GM19395 (cell line): ENCODE results near the gene KLK4.
"Not testable (repeated sequence)": the region's sequence is repeated elsewhere in the genome, so short reads cannot be mapped to it uniquely, and the experiment has no call there.

Experiments used
- ATAC-seq: cut with Tn5 transposase; IDR thresholded peaks from one replicate; pipeline ENCODE4 v1.9.1; 2021; ENCODE audit warnings: mild to moderate bottlenecking, moderate library complexity; ENCODE audit not compliant: unreplicated experiment

The KLK4 gene

DNA sequence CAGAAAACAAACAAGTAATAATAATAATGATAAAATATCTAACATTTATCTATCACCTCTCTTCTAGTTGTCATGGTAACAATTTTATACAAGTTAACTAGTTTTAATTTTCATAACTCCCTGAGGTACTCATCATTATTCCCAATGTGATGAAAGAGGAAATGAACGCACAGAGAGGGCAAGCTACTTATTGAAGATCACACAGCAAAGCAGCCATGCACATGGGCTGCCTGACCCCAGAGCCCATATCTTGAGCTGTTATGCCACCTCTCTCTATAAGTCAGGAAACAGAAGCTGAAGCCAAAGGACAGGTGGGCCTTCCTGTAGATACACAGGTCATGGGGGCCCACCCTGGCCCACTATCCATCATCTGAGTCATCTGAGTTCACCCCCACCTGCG is 4.9 kb upstream of the KLK4 start:
- ATAC-seq = no peak

DNA sequence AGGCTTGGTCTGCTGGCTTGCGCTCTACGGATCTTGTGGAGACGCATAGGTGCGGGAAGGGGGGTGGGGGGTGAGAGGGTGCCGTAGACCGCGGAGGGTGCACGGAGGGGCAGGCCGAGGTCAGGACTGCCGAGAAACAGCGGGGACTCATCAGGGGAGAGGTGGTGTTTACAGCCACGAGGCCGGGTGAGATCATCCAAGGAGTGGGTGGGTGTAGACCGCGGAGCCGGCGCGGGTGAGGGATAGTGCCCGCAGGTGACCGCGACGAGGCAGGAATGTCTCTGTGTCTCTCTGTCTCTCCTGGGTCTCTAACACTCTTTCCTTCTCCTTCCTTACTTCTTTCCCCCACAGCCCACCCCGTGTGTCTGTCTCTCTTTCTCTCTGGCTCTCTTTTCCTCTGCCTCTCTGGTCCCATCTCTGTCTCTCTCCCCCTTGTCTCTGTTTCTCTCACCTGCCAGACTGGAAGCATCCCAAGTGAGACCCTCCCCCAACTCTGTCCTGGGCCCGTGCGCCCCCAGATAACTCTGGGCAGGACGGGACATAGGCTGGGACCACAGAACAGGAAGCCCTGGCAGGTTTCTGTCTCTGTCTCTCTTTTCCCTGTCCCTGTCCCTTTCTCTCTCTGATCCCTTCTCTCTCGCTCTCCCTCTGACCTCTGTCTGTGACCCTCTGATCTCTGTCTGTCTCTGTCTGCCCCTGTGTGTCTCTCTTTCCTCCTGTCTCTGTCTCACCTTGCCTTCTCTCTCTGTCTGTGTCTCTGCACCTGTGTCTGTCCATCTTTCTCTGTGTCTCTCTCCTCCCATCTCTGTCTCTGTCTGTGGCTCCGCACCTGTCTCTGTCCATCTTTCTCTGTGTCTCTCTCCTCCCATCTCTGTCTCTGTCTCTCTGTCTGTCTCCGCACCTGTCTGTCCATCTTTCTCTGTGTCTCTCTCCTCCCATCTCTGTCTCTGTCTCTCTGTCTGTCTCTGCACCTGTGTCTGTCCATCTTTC is 1.8 kb upstream of the KLK4 start:
- ATAC-seq = no peak

DNA sequence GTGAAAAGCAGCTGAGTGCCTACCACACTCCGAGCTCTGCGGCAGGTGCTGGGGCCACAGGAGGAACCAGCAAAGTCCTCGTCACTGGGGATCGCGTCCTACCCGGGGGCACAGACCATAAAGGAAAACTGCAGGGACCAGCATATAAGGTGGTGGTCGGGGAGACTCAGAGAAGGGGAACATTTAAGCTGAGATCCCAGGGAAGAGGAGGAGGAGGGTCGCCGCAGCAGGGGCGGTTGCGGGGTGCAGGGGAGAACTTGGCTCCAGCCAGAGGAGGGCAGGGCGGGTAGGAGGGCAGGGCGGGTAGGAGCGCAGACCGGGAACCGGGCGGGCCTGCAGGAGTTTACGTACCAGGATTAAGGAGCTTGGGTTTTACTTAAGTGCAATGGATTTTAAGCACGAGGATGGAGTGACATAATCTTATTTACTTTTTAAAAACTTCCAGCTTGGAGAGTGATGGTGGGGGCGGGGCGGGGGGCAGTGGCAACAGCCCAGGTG is 956 bp upstream of the KLK4 start:
- no peak for ATAC-seq

DNA sequence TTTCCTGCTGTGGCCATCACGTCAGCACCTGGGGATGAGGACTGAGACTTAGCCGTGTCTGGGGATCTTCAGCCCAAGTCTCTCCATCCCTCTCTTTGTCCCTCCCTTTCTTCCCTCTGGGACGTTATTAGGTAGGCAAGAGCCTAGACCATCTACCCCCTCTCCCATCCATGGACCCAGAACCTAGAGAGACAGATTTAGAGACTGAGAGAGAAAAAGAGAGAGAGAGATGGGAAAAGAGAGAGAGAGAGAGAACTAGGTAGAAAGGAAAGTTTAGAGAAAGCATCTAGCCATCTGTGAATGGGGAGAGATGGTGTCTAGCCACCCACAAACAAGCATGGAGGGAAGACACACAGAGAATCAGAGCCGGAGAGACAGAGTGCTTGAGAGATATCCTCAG is 473 bp downstream of the KLK4 start:
- ATAC-seq = no peak

DNA sequence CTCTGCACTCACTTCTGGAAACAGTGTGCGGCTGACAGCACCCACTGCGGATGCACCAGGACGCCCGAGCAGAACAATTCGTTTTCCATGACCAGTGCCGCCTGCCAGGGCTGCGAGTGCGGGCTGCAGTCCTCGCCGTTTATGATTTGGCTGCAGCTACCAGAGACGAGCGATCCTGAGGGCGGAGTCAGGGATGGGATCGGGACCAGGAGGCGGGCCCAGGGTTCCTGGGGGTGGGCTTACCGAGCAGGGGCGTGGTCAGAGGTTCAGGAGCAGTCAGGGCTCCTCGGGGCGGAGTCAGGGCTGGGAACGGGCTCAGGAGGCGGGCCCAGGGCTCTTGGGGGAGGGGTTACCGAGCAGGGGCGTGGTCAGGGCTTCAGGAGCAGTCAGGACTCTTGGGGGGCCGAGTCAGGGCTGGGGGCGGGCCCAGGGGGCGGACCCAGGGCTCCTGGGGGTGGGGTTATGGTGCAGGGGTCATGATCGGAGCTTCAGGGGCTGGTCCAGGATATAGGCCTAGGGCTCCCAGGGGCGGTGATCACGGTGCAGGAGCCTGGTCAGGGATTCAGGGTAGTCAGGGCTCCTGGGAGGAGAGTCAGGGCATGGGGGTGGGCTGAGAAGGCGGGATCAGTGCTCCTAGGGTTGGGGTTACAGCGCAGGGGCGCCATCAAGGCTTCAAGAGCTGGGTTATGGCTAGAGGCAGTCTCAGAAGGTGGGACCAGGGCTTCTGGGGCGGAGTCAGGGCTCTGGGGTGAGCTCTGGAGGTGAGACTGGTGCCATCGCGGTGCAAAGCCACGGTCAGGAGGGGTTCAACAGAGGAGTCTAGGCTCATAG is 1.7 kb downstream of the KLK4 start:
- no peak for ATAC-seq

DNA sequence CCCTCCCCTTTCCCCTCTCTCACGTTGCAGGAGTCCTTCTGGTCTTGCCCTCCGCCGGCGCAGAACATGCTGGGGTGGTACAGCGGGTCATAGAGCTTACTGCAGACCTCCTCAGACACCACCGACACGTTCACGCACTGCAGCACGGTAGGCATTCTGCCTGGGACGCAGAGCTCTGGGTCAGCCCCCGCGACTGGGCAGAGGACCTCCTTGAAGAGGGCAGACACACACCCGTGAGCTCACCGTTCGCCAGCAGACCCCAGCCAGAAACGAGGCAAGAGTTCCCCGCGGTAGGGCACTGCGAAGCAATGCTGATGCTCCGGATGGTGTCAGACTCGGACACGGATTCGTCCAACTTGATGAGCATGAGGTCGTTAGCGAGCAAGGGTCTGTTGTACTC is 2.9 kb downstream of the KLK4 start:
- ATAC-seq = no peak

DNA sequence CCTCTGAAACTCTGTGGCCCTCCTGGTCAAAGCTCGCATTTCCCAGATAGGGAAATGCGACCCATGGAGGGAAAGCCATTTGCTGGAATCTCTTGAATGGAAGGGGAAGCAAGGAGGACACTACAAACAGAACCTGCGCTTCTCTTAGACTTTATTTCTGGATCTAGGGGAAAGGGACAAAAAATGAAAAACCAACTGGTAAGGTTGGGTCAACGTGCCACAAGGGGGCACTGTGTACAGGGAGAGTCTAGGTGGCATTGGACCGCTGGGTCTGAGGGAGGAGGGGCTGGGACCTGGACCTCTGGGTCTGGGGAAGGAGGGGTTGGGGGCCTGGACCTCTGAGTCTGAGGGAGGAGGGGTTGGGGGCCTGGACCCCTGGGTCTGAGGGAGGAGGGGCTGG is 5.0 kb downstream of the KLK4 start:
- ATAC-seq = no peak

DNA sequence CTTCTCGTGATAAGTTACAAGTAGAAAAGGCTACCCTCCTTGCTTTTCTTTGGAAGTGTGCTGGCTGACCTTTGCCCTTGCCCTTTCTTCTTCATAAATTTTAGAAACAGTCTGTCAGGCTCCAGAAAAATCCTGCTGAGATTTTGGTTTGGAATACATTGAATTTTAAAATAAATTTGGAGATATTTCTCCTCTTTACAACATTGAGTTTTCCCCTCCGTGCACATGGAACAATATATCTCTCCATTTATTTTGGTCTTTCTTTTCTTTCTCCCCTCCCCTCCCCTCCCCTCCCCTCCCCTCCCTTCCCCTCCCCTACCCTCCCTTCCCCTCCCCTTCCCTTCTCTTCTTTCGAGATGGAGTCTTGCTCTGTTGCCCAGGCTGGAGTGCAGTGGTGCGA is 8.6 kb downstream of the KLK4 start:
- ATAC-seq = no peak

DNA sequence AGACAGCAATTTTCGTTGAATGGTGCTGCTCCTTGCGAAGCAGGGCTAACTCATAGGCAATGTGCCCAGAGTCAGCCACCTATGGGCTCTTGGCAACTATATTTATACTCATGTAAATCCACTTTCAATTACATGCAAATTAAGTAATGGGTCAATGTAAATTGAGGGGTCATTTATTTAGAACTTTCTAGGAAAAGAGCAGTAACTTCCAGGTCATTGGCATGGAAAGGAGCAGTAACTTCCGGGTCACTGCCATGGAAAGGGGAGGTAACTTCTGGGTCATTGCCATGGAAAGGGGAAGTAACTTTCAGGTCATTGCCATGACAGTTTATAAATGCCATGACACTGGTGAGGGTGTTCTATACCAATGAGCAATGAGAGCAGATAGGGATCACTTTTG is 11.6 kb downstream of the KLK4 start:
- ATAC-seq = no peak

DNA sequence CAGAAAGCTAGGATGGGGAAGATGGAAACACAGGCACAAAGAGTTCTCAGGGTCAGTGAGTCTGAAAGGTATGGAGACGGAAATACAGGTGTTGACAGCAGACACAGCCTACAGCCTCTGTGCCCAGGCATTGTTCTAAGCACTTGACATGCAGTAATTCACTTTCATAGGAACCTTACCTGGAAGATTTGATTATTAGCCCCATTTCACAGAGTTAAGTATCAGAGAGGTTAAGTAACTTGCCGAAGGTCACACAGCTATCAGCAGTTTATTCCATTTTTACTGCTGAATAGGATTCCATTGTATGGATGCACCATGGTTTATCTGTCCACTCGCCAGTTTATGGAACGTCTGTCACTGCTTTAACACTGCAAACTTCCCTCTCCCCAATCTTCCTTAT is 13.2 kb downstream of the KLK4 start:
- no peak for ATAC-seq

DNA sequence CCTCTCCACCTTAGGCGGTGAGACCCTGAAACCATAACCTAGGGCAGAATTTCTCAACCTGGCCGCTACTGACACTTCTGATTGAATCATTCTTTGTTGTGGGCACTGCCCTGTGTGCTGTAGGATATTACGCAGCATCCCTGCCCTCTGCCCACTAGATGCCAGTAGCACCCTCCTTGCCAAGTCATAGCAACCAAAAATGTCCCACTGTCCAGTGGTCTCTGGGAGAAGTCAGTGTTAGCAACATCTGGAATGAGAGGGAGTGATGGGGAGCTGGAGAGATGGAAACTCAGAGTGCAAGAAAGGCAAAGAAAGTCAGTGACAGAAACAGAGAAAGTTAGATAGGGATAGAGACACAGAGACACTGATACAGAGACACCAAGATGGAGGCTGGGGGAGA is 13.6 kb downstream of the KLK4 start:
- no peak for ATAC-seq

DNA sequence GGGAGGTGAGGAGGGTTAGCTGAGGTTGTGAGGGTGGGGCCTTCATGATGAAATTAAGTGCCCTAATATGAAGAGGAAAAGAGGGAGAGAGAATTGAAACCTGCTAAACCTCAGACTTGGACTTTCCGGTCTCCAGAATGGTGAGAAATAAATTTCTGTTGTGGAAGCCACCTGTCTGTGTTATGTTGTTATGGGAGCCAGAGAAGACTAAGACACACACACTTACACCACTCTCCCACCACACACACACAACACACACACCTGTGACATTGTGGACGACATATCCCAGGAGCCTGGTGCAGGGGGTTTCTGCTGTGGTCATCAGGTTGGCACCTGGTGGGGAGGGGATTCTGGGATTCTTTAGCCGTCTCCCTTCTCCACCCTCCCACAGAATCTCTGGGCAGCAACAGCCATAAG is 14.0 kb downstream of the KLK4 start:
- ATAC-seq = no peak

DNA sequence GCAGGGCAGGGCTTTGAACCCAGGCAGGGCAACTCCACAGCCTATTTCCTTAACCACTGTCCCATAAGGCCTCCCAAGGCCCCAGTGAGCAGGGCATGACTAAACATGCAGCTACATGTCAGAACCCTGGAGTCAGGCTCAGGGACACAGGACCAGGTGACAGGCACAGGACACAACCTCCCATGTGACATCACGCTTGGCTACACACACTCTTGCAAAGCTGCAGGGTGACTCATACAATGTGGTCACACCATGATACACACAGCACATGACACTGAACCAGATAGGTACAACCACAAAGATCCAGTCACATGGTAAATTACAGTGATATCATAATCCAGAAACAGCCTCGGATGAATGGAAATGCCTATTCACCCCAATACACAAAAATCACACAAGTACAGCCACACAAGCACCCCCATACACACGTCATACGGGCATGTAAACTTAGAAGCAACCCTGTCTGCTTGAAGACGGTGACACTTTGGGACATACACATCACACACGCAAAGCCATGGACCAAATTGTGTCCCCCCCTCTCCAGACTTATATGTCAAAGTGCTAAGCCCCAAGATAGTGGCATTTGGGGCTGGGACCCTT is 14.5 kb downstream of the KLK4 start:
- ATAC-seq = peak; percentile 76

DNA sequence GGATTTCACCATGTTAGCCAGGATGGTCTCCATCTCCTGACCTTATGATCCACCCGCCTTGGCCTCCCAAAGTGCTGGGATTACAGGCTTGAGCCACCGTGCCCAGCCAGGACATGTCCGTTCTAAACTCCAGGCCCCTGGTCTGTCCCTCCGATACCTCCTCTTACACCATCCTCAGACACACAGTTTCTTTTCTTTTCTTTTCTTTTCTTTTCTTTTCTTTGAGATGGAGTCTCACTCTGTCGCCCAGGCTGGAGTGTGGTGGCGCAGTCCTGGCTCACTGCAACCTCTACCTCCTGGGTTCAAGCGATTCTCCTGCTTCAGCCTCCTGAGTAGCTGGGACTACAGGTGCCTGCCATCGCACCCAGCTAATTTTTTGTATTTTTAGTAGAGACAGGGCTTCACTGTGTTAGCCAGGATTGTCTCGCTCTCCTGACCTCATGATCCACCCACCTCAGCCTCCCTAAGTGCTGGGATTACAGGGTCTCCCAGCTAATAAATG is 15.1 kb downstream of the KLK4 start:
- not testable (repeated sequence) for ATAC-seq

DNA sequence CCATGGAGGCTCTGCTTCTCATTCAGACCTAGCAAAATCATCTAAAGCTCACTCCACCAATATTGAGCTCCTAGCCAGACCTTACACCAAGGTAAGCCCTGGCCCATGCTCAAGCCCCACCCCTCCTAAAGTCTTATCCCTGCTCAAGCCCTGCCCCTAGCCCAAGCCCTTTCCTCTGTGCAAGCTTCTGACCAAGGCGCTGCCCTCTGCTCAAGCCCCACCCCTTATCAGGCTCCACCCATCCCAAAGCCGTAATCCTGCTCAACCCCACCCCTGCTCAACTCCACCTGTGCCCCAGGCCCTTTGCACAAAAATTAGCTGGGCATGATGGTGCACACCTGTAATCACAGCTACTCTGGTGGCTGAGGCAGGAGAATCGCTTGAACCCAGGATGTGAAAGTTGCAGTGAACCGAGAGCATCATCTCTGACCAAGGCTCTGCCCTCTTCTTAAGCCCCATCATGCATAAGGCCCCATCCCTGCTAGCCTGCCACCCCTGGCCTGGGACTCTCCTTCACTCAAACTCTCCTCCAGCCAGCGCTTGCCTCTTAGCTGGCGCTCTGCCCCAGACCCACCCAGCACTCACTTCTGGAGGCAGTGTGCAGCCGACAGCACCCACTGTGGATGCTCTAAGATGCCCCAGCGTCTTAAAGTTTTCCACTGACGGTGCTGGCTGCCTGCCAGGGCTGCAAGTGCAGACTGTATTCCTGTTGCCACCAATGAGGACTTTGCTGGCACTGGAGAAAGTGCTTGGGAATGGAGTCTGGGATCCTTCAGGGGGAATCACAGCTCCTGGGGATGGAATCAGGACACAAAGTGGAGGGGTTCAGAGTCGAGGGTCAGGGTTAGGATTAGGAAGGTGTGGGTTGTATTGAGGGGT is 16.5 kb downstream of the KLK4 start:
- no peak for ATAC-seq

DNA sequence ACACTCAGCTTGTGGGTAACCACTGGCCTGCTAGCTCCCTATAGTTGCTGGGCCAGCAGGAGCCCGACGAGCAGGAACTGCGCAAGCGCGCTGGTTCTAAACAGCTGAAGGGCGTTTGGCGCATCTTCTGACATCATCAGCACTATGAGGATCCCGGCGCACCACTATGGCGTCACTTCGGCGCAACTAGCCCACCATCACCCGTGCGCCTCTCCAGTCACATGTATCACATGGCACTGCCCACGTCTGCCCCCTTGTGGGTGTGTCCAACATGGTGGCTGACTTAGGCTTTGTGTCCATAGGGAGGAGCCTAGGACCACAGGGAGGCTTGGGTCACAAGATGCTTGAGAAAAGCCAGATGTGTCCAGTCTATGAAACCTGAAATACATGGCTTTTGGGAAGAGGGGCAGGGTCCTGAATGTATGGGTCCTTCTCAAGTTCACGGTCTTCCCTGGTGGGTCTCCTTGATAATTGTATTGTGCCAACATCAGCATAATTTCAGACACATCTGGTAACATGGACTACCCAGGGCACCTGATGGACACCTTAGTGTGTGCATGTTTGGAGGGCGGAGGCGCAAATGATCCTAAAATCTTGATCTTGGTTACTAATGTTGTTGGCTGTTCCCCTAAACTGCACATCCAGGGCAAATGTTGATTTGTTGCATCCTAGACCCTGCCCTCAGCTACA is 18.0 kb downstream of the KLK4 start:
- no peak for ATAC-seq

DNA sequence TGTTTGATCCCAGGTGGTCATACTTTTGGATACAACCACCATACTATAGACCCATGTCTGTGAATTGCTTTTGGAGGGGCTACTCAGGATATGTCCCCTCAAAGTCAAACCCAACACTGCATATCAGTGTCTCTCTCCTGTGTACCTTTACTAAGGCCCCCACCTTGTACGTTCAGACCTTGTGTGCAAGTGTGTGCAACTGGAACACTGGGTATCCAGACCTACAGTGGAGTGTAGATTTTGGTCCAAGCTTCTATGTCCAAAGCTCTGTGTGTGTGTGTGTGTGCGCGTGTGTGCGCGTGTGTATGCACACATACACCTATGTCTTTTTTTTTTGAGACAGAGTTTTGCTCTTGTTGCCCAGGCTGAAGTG is 20.0 kb downstream of the KLK4 start:
- no peak for ATAC-seq

DNA sequence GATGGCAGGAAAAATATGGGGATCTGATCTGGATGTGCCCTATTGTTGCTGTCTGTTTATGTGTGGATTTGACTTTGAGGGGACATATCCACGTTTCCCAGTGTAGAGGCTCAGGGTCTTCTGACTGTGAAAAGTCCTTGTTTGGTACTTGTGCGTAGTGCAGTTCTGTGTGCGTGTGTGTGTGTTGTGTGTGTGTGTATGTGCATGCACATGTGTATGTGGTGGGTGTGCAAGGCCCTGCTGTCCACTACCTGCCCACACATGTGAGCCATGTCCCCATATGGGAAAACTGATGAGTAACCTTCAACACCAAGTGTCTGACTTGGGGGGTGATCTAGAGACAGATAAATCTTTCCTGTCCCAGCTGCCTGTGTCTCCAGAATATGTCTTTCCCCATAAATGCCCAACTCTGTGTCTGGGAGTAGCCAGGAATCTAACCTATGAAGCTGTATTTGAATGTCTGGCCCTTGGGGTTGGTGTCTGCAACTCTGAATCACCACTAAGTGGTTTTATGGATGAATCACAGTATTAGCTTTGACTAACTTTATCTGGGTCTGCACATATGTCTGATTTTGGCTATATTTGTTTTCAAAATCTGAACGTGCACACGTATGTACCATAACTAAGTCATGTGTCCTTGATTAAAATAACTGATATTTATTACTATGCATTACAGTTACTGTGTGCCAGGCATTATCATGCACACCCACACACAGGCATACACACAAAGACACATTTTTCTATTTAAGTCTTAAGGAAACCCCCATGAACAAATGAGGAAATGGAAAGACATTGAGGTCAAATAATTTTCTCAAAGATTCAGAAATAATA is 20.6 kb downstream of the KLK4 start:
- no peak for ATAC-seq

DNA sequence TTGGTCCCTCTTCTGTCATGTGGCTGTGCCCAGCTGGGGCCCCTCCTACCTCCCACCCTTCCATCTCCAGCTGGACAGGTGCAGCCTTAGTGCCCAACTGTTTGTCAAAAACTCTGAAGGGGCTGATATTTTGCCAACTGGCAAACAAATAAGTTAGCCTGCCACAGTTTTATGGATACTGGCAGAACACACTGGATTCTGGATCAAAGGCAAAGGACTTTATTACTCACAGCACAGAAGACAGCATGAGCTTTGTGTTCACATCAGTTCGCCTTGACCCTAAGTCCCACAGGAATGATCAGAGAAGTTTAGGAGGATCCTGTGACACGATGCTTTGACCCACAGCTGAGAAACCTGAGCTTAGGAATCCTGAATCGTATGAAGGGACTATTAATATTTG is 21.6 kb downstream of the KLK4 start:
- ATAC-seq = no peak
